IMR-90 (cell line): ENCODE data around the gene NAA11. TPM values are rescaled to one million over a fixed set of nuclear protein-coding genes. Genes with fewer than 3 reads are reported as not detected.

Source experiments
- ATAC-seq: fragments of 200-7000 bp; cut with Tn5 transposase; 2 replicates; pipeline ENCODE4 v1.9.1; 2020; ENCODE audit warnings: low read depth, mild to moderate bottlenecking, moderate library complexity
- BruUV-seq: library from RNA; stranded (reverse); fragments of 400-500 nt; replicated peaks from 2 replicates; lab custom pipeline; 2021; lab: Mats Ljungman, UMichigan
- CTCF ChIA-PET: fragments of 300-600 bp; formaldehyde crosslinking; extraction: SDS; loops from one replicate; lab custom pipeline; 2021; ENCODE audit warnings: antibody characterized with exemption; lab: Yijun Ruan, JAX
- POLR2A ChIA-PET: fragments of 300-600 bp; sonication (Branson Sonifier 250); formaldehyde crosslinking; loops from one replicate; lab custom pipeline; 2022; ENCODE audit warnings: antibody characterized with exemption; ENCODE audit not compliant: unreplicated experiment; lab: Charles Lee
- DNase-seq: peaks from one replicate; pipeline ENCODE4 v3.0.0; 2013
- H2AFZ ChIP-seq: replicated peaks from 2 replicates; pipeline ENCODE3; 2013; ENCODE audit warnings: low read length, mild to moderate bottlenecking; ENCODE audit not compliant: poor library complexity
- H2AK5ac ChIP-seq: 2 replicates; pipeline ENCODE4 v1.6.1; 2013; ENCODE audit warnings: low read depth, low read length, inconsistent platforms
- H2AK9ac ChIP-seq: replicated peaks from 2 replicates; pipeline ENCODE3; 2013; ENCODE audit warnings: mild to moderate bottlenecking, low read depth, low read length, moderate library complexity; ENCODE audit not compliant: poor library complexity
- H2BK120ac ChIP-seq: 2 replicates; pipeline ENCODE4 v1.6.1; 2013; ENCODE audit warnings: low read depth, low read length, inconsistent platforms
- H2BK15ac ChIP-seq: 3 replicates; pipeline ENCODE4 v1.6.1; 2013; ENCODE audit warnings: low read depth, low read length, inconsistent platforms
- H2BK20ac ChIP-seq: 2 replicates; pipeline ENCODE4 v1.6.1; 2013; ENCODE audit warnings: low read depth, mild to moderate bottlenecking, inconsistent platforms, low read length, moderate library complexity
- H2BK5ac ChIP-seq: 2 replicates; pipeline ENCODE4 v1.6.1; 2013; ENCODE audit warnings: mild to moderate bottlenecking, low read depth, low read length, inconsistent platforms; ENCODE audit not compliant: poor library complexity, severe bottlenecking
- H3K14ac ChIP-seq: replicated peaks from 2 replicates; pipeline ENCODE4 v1.6.1; 2013; ENCODE audit warnings: low read depth, low read length, inconsistent platforms
- H3K18ac ChIP-seq: 2 replicates; pipeline ENCODE4 v1.6.1; 2013; ENCODE audit warnings: low read depth, low read length, control low read depth
- H3K23ac ChIP-seq: 2 replicates; pipeline ENCODE4 v1.6.1; 2013; ENCODE audit warnings: low read depth, low read length, inconsistent platforms
- H3K27ac ChIP-seq: 2 replicates; pipeline ENCODE4 v1.5.1; 2013; ENCODE audit warnings: mild to moderate bottlenecking, control low read depth, low read length; ENCODE audit not compliant: insufficient read depth
- H3K27me3 ChIP-seq: 2 replicates; pipeline ENCODE4 v1.6.1; 2013; ENCODE audit warnings: low read length; ENCODE audit not compliant: control insufficient read depth, insufficient read depth
- H3K36me3 ChIP-seq: 2 replicates; pipeline ENCODE4 v1.6.1; 2013; ENCODE audit warnings: low read length, mixed read lengths; ENCODE audit not compliant: control insufficient read depth, insufficient read depth
- H3K4ac ChIP-seq: 2 replicates; pipeline ENCODE4 v1.6.1; 2013; ENCODE audit warnings: low read depth, low read length, inconsistent platforms
- H3K4me1 ChIP-seq: 2 replicates; pipeline ENCODE4 v1.6.1; 2013; ENCODE audit warnings: low read length, mixed read lengths; ENCODE audit not compliant: control insufficient read depth, insufficient read depth
- H3K4me2 ChIP-seq: 2 replicates; pipeline ENCODE4 v1.6.1; 2013; ENCODE audit warnings: low read depth, mild to moderate bottlenecking, control low read depth, low read length, moderate library complexity
- H3K4me3 ChIP-seq: 2 replicates; pipeline ENCODE4 v1.5.1; 2013; ENCODE audit warnings: low read depth, mild to moderate bottlenecking, control low read depth, low read length, moderate library complexity; ENCODE audit not compliant: insufficient read depth
- H3K56ac ChIP-seq: 2 replicates; pipeline ENCODE4 v1.6.1; 2013; ENCODE audit warnings: low read length, inconsistent platforms; ENCODE audit not compliant: insufficient read depth; ENCODE audit errors: extremely low read depth
- H3K79me1 ChIP-seq, 2 experiments: 2 replicates each; pipeline ENCODE4 v1.6.1; 2013; ENCODE audit warnings: low read length in 2 of 2, inconsistent platforms in 1 of 2, low read depth in 1 of 2
- H3K9ac ChIP-seq: 2 replicates; pipeline ENCODE4 v1.6.1; 2013; ENCODE audit warnings: low read depth, low read length, control low read depth
- H3K9me1 ChIP-seq: 2 replicates; pipeline ENCODE4 v1.6.1; 2013; ENCODE audit warnings: low read length, inconsistent platforms; ENCODE audit not compliant: insufficient read depth
- H3K9me3 ChIP-seq: 2 replicates; pipeline ENCODE4 v1.6.1; 2013; ENCODE audit warnings: low read length; ENCODE audit not compliant: control insufficient read depth, insufficient read depth
- H4K20me1 ChIP-seq: 2 replicates; pipeline ENCODE4 v1.6.1; 2013; ENCODE audit warnings: low read length, inconsistent platforms; ENCODE audit not compliant: insufficient read depth
- H4K5ac ChIP-seq: 2 replicates; pipeline ENCODE4 v1.6.1; 2013; ENCODE audit warnings: mild to moderate bottlenecking, low read depth, low read length, control low read depth
- H4K8ac ChIP-seq, 2 experiments: 2 replicates each; pipeline ENCODE4 v1.6.1; 2013; ENCODE audit warnings: low read depth in 2 of 2, low read length in 2 of 2, control low read depth in 1 of 2, inconsistent platforms in 1 of 2
- H4K91ac ChIP-seq: 2 replicates; pipeline ENCODE4 v1.6.1; 2013; ENCODE audit warnings: low read depth, low read length, inconsistent platforms; ENCODE audit not compliant: insufficient read depth
- CHD1 ChIP-seq: IDR thresholded peaks from 2 replicates; pipeline ENCODE4 v1.6.1; 2012; ENCODE audit warnings: low read depth, low read length, improper control_type of control experiment
- MXI1 ChIP-seq: IDR thresholded peaks from 2 replicates; pipeline ENCODE4 v1.6.1; 2012; ENCODE audit warnings: low read depth, mild to moderate bottlenecking, low read length, moderate library complexity, borderline replicate concordance
- NFE2L2 ChIP-seq: fragments of 150-350 bp; IDR thresholded peaks from 2 replicates; pipeline ENCODE4 v1.6.1; 2016; ENCODE audit warnings: low read depth, mild to moderate bottlenecking, low read length
- POLR2A ChIP-seq: IDR thresholded peaks from 2 replicates; pipeline ENCODE4 v1.6.1; 2012; ENCODE audit warnings: mild to moderate bottlenecking, low read depth, low read length
- WGBS, 2 experiments: methylation state at CpG; one replicate each; pipeline versions ENCODE4 v1.1.5 to v1.1.7; 2013; ENCODE audit warnings: missing lambda C conversion rate in 2 of 2; ENCODE audit not compliant: insufficient read length in 1 of 2; ENCODE audit errors: extremely low coverage in 2 of 2; 5-methylcytosine and 5-hydroxymethylcytosine counted together
- dilution Hi-C: fragments of 300-500 bp; cut with HindIII; formaldehyde crosslinking; loops from one replicate; pipeline ENCODE4 v1.14.3; 2018; ENCODE audit warnings: low sequenced_read_pairs; ENCODE audit not compliant: unreplicated experiment
- in situ Hi-C: fragments of 300-500 bp; cut with MboI; formaldehyde crosslinking; loops from 3 replicates; pipeline ENCODE4 v1.14.3; 2019; ENCODE audit warnings: low sequenced_read_pairs, inconsistent platforms, mixed read lengths
- intact Hi-C: fragments of 100-400 bp; cut with micrococcal nuclease; formaldehyde crosslinking; loops from 2 replicates; pipeline ENCODE4 v1.10.0; 2022
- polyA plus RNA-seq, 3 experiments: library from polyadenylated mRNA; depleted of rRNA; stranded (reverse); fragments of >200 nt; gene quantifications; 2 replicates each; pipeline ENCODE4 v1.2.3, GENCODE V29; 2012; ENCODE audit warnings: low replicate concordance in 1 of 3
- total RNA-seq: library from RNA; depleted of rRNA; stranded (reverse); fragments of >200 nt; gene quantifications from 2 replicates; pipeline ENCODE4 v1.2.3, GENCODE V29; 2012
- TF ChIP-seq, protein P1 (sequence below): fragments of 150-350 bp; IDR thresholded peaks from 2 replicates; pipeline ENCODE4 v1.6.1; 2017; ENCODE audit warnings: mild to moderate bottlenecking, antibody characterized with exemption, low read length, low read depth

NAA11 gene
- total and polyA plus RNA-seq, 2 of the 4 experiments (the other 2 are of a cell fraction): not detected

GRCh38 chr4:79290376-79290775 lies 35.5 kb downstream of the NAA11 start:
- WGBS, 2 experiments: no CpG with 5 or more reads among the region's 4 CpGs
- Histone ChIP-seq H3K56ac (no peak overlapping the region), H4K8ac (no peak overlapping the region), H3K9me1 (no peaks in the 10 kb centered on the region), H2BK5ac (no peak overlapping the region), H3K4me1 (no peaks in the 10 kb centered on the region), H4K5ac (no peak overlapping the region), H3K9ac (no peak overlapping the region), H3K18ac (no peak overlapping the region), H2AFZ (no peak overlapping the region), H3K4me3 (no peak overlapping the region), H3K23ac (no peak overlapping the region), H2BK15ac (no peak overlapping the region), H3K9me3 (no peaks in the 10 kb centered on the region), H3K36me3 (no peaks in the 10 kb centered on the region), H2BK20ac (no peak overlapping the region), H4K20me1 (no peaks in the 10 kb centered on the region), H4K91ac (no peak overlapping the region), H2AK5ac (no peak overlapping the region), H3K27me3 (no peaks in the 10 kb centered on the region), H3K27ac (no peak overlapping the region), H3K4me2 (no peak overlapping the region), H3K79me1 (no peaks in the 10 kb centered on the region), H3K4ac (no peak overlapping the region), H2AK9ac (no peak overlapping the region), H2BK120ac (no peak overlapping the region), H3K14ac (no peak overlapping the region)
- DNase-seq (no peak), ATAC-seq (no peak)
- ChIA-PET CTCF (no interaction called here), POLR2A (no interaction called here)
- no TSS peak for BruUV-seq
- TF ChIP-seq CHD1: no peak
- TF ChIP-seq, protein P1, sequence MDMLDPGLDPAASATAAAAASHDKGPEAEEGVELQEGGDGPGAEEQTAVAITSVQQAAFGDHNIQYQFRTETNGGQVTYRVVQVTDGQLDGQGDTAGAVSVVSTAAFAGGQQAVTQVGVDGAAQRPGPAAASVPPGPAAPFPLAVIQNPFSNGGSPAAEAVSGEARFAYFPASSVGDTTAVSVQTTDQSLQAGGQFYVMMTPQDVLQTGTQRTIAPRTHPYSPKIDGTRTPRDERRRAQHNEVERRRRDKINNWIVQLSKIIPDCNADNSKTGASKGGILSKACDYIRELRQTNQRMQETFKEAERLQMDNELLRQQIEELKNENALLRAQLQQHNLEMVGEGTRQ: no peak
- no peak for TF ChIP-seq MXI1
- no peak for TF ChIP-seq POLR2A
- no peak for TF ChIP-seq NFE2L2
- dilution Hi-C loops (no loop called here), intact Hi-C loops (no loop called here), in situ Hi-C loops (no loop called here)
